ENCODE results near the gene DYNC1LI2.
A peak's percentile ranks its signal among the peaks of the same experiment; 100 is the strongest.

DYNC1LI2 gene

DNA sequence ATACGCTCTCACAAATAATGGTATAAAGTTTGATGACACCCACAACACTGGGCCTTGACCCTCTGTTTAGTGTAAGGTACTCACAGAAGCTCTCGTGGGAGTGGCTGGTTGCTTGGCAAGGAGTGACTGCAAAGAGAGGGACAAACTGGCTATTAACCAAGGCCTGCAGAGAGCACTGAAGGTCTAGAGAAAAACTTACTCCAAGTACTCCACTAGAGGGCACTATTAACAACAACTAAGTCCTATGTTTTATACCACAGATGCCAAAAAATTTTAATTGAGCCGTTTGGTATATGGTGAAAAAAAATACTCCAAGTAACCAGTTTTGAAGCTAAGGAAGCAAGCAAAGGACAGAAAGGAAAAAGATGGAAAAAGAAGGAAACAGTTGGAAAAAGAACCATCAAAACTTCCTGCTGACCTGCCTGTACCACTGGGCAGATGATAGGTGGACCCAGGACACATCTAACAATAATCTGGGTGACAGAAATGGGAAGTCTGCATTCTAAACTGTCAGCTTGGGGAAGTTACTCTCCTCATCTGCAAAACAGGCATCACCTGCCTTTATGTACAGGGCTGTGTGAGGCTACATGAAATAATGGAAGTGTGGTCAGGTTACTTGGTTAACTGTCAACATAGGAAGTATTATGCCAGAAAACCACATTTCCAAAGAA is 23.2 kb downstream of the DYNC1LI2 start:
- no peak overlapping the region for H3K4me3 ChIP-seq (replicated peaks in 1 of 2; ENCODE audit: low read depth in 2 of 2, low read length in 2 of 2)
- TF ChIP-seq, protein P1, sequence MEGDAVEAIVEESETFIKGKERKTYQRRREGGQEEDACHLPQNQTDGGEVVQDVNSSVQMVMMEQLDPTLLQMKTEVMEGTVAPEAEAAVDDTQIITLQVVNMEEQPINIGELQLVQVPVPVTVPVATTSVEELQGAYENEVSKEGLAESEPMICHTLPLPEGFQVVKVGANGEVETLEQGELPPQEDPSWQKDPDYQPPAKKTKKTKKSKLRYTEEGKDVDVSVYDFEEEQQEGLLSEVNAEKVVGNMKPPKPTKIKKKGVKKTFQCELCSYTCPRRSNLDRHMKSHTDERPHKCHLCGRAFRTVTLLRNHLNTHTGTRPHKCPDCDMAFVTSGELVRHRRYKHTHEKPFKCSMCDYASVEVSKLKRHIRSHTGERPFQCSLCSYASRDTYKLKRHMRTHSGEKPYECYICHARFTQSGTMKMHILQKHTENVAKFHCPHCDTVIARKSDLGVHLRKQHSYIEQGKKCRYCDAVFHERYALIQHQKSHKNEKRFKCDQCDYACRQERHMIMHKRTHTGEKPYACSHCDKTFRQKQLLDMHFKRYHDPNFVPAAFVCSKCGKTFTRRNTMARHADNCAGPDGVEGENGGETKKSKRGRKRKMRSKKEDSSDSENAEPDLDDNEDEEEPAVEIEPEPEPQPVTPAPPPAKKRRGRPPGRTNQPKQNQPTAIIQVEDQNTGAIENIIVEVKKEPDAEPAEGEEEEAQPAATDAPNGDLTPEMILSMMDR (IDR thresholded peaks at IDR 0.05; ENCODE audit: low read depth, low read length), result peak; percentile 42
- peak; percentile 77 to 86 for DNase-seq (ENCODE audit: low read depth in 2 of 2)

DNA sequence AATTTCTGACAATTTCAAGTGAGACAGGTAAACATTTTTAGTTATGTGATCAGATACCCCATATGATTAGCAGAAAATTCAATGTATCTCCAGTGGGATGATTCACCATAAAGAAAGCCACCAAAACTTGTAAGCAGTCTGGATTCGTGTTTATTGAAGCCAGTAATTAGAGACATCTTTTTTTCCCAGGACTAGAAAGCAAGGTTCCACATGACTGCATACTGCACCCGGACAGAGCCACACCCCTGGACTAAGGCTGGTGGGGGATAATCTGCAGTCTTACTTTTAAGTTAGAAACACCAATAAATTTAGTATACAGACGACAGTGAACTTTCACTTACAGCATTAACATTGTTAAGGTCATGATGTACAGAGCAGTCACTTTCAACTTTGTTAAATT is 30.6 kb downstream of the DYNC1LI2 start:
- no peak for DNase-seq (ENCODE audit: low read depth in 2 of 2)
- TF ChIP-seq, protein P1 (IDR thresholded peaks at IDR 0.05; ENCODE audit: low read depth, low read length), result no peak
- no peak overlapping the region for H3K4me3 ChIP-seq (replicated peaks in 1 of 2; ENCODE audit: low read depth in 2 of 2, low read length in 2 of 2)

DNA sequence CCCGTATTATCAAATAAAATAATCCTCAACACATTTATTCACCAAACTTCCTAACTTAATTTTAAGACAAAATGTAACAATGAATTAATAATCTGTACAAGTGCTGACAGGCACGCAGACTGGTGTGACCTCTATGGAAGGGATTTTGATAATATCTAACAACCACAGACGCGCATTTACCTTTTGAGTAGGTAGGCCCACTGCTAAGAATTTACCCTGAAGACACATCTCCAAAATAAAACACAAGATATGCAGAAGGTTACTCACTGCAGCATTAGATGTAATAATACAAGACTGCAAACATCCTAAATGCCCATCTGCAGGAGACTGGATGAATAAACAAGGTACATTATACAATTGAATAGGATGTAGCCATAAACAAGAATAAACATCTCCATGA is 32.2 kb downstream of the DYNC1LI2 start:
- TF ChIP-seq, protein P1 (IDR thresholded peaks at IDR 0.05; ENCODE audit: low read depth, low read length), result no peak
- no peak for DNase-seq (ENCODE audit: low read depth in 2 of 2)

DNA sequence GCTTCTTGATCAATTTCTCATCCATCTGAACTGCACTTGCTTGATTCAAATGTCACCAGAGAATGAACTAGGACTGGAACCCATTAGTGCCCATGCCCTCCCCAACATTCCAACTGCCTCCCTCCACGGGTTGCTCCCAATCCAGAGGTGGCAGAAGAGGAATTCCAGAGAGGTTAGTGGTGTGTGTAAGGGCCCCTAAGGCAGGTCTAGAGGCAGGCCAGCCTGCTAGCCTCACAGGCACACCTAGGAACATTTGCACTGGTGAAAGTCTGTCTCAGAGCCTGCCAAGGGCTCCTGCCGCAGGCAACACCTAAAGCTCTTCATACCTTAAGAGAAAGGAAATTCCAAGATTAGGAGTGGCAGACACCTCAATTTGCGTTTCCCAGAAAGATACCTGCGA is 33.6 kb downstream of the DYNC1LI2 start:
- no peak overlapping the region for H3K4me3 ChIP-seq (replicated peaks in 1 of 2; ENCODE audit: low read depth in 2 of 2, low read length in 2 of 2)
- TF ChIP-seq, protein P1 (IDR thresholded peaks at IDR 0.05; ENCODE audit: low read depth, low read length), result no peak
- DNase-seq (ENCODE audit: low read depth in 2 of 2), result no peak

More for the DNA sequence above, 32.2 kb downstream of the DYNC1LI2 start:
- no peak overlapping the region for H3K4me3 ChIP-seq (replicated peaks in 1 of 2; ENCODE audit: low read depth in 2 of 2, low read length in 2 of 2)

DNA sequence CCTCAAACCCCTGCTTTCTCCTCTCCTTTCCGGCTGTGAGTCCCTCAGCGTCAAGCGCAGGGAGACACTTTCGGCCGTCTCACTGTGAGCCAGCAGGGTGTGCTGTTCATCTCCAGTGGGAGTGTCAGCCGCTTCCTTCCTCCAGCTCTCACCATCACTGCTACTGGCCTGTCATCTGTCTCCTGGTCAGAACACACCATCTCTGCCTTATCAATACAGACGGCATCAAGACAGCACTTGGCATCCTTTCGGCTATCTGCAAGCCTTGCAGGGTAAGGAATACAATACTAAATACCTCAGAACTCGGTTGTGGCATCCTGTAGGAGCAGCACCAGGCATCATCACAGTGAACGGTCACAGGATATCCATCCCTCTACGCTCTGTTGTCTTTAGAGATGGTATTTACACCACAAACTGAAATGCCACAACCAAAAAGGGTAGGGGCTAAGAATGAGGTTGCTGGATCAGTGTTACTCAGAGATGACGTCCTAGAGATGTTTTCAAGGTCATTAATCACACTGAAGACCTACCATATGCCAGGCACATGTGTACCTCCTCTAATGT is 34.2 kb downstream of the DYNC1LI2 start:
- DNase-seq (ENCODE audit: low read depth in 2 of 2), result peak; percentile 65 to 72
- no peak overlapping the region for H3K4me3 ChIP-seq (replicated peaks in 1 of 2; ENCODE audit: low read depth in 2 of 2, low read length in 2 of 2)
- TF ChIP-seq, protein P1 (IDR thresholded peaks at IDR 0.05; ENCODE audit: low read depth, low read length), result peak; percentile 85

DNA sequence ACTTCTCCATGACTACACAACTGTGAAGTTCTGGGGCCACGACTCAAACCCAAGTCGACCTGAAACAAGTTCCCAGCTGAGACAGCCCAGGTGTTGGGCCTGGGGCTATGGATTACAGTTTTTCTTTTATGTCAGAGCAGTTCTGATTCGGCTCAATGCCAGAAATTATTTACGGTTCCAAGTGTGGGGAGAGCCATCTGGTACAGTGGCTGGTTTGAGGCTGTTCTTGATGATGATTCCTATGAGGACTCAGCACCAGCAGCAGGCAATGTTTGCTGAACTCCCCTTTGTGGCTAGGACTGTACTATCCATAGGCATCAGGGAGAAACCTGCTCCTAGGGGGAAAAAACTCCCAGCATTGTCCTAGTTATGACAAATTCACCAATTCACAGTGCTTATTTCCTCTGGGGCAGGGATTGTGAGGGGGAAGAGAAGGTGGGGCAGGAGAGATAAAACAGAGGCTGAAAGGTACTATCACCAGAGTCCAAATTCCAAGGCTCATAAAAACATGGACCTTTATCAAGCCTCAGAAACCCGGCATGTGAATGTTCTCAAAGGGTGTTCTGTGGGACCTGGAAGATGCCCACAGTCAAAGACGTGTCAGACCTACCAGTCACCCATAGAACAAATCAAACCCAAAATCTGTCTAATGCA is 36.6 kb downstream of the DYNC1LI2 start:
- no peak for DNase-seq (ENCODE audit: low read depth in 2 of 2)
- TF ChIP-seq, protein P1 (IDR thresholded peaks at IDR 0.05; ENCODE audit: low read depth, low read length), result no peak

More for the DNA sequence above, 36.6 kb downstream of the DYNC1LI2 start:
- H3K4me3 ChIP-seq (replicated peaks in 1 of 2; ENCODE audit: low read depth in 2 of 2, low read length in 2 of 2), result no peak overlapping the region

Measured in cardiac fibroblast (primary cell).